ENCODE results near the gene PPM1H.

PPM1H gene

DNA sequence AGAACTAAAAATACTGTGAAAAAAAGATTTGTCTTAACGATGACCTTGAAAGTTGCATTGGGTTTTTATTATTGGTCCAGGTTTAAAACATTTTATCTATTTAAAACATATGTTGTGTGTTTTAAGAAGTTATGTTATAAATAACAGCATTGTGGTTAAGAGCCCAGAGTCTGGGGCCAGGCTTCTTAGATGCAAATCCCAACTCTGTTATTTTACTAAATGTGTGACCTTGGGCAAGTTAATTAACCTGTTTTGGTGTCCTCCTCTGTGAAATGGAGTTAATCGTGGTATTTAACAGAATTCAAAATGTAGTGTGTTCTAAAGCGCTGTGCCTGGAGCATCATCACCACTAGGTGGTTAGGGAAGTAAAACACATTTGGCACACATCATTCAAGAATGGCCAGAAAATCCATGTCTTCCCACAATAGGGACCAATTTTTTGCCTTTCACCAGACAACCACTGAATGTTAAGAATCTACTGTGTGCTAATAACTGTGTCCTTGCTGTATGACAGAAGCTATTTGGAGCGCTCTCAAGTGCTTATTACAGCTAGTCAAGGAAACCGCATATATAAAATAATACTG, 335.0 kb downstream of the PPM1H start:
- DNase-seq: no peak

DNA sequence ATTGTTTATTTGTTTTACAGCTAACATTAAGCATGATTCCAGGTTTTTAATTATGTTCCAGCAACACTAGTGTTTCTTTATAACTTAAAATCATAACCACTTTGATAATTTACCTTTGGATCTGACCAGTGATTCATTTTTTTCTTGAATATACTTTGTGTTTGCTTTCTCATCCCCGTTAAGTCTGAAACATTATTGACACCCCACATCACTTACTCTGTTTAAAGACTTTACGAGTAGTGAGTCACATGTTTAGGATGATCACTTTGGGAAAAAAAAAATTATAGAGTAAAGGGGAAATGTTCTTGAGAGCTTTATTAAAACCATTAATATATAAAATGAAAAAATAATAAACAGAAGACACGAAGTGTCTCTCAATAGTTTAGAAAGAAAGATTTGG, 336.1 kb downstream of the PPM1H start:
- no peak for DNase-seq

DNA sequence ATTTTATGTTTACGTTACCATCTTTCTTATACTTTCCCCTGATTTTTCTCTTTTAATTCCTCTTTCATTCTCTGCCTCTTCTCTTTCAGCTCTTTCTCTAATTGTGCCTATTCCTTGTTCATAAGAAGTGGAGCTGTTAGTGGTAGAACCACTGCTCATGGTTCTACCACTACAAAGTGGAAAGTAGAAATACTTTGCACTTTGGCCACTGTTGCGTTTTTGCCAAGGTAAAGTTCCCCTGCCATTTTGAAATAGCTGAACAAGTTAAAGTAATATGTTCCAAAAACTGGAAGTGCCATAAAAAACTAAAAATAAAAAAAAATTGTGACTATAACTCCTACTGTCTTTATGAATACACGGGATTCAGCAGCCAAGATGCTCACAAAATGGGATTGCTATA, 337.7 kb downstream of the PPM1H start:
- no peak for DNase-seq
